ENCODE measurements around the gene DIAPH2.

- TF ChIP-seq CTCF (IDR thresholded peaks at IDR 0.05): no peak
- TF ChIP-seq POLR2A (IDR thresholded peaks at IDR 0.05): no peak
Observed at GRCh38 chrX:97622111-97622510, 937.5 kb downstream of the DIAPH2 start.
